HEK293T (cell line): ENCODE results near the gene RHOG.

Experiments used
- BHLHE40 ChIP-seq: fragments of 450-650 bp; IDR thresholded peaks from 2 replicates; pipeline ENCODE4 v1.6.1; 2016; ENCODE audit warnings: mild to moderate bottlenecking, moderate library complexity, borderline replicate concordance
- CTBP1 ChIP-seq: fragments of 450-650 bp; IDR thresholded peaks from 2 replicates; pipeline ENCODE4 v1.6.1; 2016; ENCODE audit warnings: borderline replicate concordance
- HDGF ChIP-seq: fragments of 450-650 bp; IDR thresholded peaks from 2 replicates; pipeline ENCODE4 v1.6.1; 2017; ENCODE audit warnings: antibody characterized with exemption, borderline replicate concordance
- SUZ12 ChIP-seq: fragments of 450-650 bp; IDR thresholded peaks from 2 replicates; pipeline ENCODE4 v1.6.1; 2016; ENCODE audit warnings: mild to moderate bottlenecking
- TARDBP ChIP-seq: fragments of 450-650 bp; IDR thresholded peaks from 2 replicates; pipeline ENCODE4 v1.6.1; 2016

GRCh38 chr11:3861683-3862082, 20.9 kb upstream of the RHOG start:
- TF ChIP-seq TARDBP (no peak), SUZ12 (no peak), HDGF (no peak), CTBP1 (no peak), BHLHE40 (no peak)
